Activated CD8-positive, alpha-beta T cell treated with anti-CD3 and anti-CD28 coated beads for 36 hours (primary cell): ENCODE data around the gene RNF20. TPM values are rescaled to one million over a fixed set of nuclear protein-coding genes. Genes with fewer than 3 reads are reported as not detected.

Source experiments
- ATAC-seq: fragments of 200-7000 bp; cut with Tn5 transposase; one replicate; pipeline ENCODE4 v1.10.0; 2021; ENCODE audit warnings: mild to moderate bottlenecking, moderate library complexity
- CTCF ChIA-PET: fragments of 350-600 bp; sonication (Branson Sonifier 250); formaldehyde crosslinking; loops from one replicate; lab custom pipeline; 2021; ENCODE audit warnings: antibody characterized with exemption; lab: Charles Lee
- POLR2A ChIA-PET: fragments of 350-600 bp; sonication (Branson Sonifier 250); formaldehyde crosslinking; loops from one replicate; lab custom pipeline; 2021; ENCODE audit warnings: antibody characterized with exemption; lab: Charles Lee
- DNase-seq: peaks from one replicate; pipeline ENCODE4 v3.0.0-alpha.2; 2020
- H3K27ac Mint-ChIP-seq: one replicate; pipeline ENCODE4 v1.8.0; 2021; ENCODE audit warnings: mild to moderate bottlenecking, mixed read lengths
- H3K27me3 Mint-ChIP-seq: one replicate; pipeline ENCODE4 v1.8.0; 2021; ENCODE audit warnings: mixed read lengths
- H3K36me3 Mint-ChIP-seq: one replicate; pipeline ENCODE4 v1.8.0; 2021; ENCODE audit warnings: low read depth, mixed read lengths
- H3K4me1 Mint-ChIP-seq: one replicate; pipeline ENCODE4 v1.8.0; 2021; ENCODE audit warnings: low read depth, mixed read lengths
- H3K4me3 Mint-ChIP-seq: one replicate; pipeline ENCODE4 v1.8.0; 2021; ENCODE audit warnings: mild to moderate bottlenecking, moderate library complexity, mixed read lengths
- H3K9me3 Mint-ChIP-seq: one replicate; pipeline ENCODE4 v1.8.0; 2021; ENCODE audit warnings: mixed read lengths
- CTCF ChIP-seq: fragments of 200-600 bp; IDR thresholded peaks from one replicate; pipeline ENCODE4 v1.8.0; 2022; ENCODE audit warnings: antibody characterized with exemption, mild to moderate bottlenecking
- intact Hi-C: fragments of 100-400 bp; cut with micrococcal nuclease; formaldehyde crosslinking; loops from one replicate; pipeline ENCODE4 v1.10.0; 2022
- total RNA-seq, 2 experiments: library from RNA; stranded (reverse); gene quantifications; one replicate each; pipeline ENCODE4 v1.2.3, GENCODE V29; 2021

Gene RNF20
- total RNA-seq, 2 experiments from 2014 or later, result 30.6 to 39.1 TPM

- H3K27me3 Mint-ChIP-seq, result no peaks in the 10 kb centered on the region
These were observed 58.3 kb downstream of the RNF20 start for GRCh38 chr9:101591787-101592446.

DNA sequence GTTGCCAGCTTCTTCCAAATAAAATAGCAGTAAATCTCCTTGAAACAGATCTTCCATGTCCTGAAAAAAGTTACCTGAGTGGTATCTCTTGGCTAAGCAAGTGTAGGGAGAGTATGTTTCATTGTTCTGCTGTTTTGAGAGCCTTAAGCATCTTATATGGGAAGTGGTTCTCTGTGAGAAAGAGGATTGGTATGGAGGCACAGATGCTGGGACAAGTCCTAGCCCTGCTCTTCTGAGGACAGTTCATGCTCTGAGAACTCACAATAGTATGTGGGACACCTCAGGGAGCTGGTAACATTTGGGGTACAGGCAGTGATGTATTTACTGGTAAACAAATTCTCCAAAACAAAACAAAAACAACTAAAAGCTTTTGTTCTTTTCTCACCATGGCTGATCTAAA is 59.1 kb downstream of the RNF20 start:
- Mint-ChIP-seq H3K27me3 (no peaks in the 10 kb centered on the region), H3K36me3 (no peaks in the 10 kb centered on the region), H3K4me3 (no peak overlapping the region), H3K9me3 (no peaks in the 10 kb centered on the region), H3K4me1 (no peaks in the 10 kb centered on the region), H3K27ac (no peak overlapping the region)
- intact Hi-C loops, result no loop called here
- ATAC-seq (no peak), DNase-seq (no peak)
- TF ChIP-seq CTCF, result no peak
- POLR2A ChIA-PET, result no interaction called here
- CTCF ChIA-PET, result interaction anchor here (1.1 kb wide), 1 partner anchor 9 kb away, joined by 4 read pairs; no protein-coding TSS in a partner anchor

More at GRCh38 chr9:101591787-101592446, 58.3 kb downstream of the RNF20 start:
- H3K36me3 Mint-ChIP-seq, result no peaks in the 10 kb centered on the region
- H3K4me3 Mint-ChIP-seq, result no peak overlapping the region
- POLR2A ChIA-PET, result no interaction called here
- intact Hi-C loops, result no loop called here
- TF ChIP-seq CTCF, result no peak
- DNase-seq, result no peak
- no peak overlapping the region for H3K27ac Mint-ChIP-seq
- H3K9me3 Mint-ChIP-seq, result no peaks in the 10 kb centered on the region
- no peak for ATAC-seq
- H3K4me1 Mint-ChIP-seq, result no peaks in the 10 kb centered on the region
- CTCF ChIA-PET, result interaction anchor here (1.1 kb wide), 1 partner anchor 10 kb away, joined by 4 read pairs; no protein-coding TSS in a partner anchor

DNA sequence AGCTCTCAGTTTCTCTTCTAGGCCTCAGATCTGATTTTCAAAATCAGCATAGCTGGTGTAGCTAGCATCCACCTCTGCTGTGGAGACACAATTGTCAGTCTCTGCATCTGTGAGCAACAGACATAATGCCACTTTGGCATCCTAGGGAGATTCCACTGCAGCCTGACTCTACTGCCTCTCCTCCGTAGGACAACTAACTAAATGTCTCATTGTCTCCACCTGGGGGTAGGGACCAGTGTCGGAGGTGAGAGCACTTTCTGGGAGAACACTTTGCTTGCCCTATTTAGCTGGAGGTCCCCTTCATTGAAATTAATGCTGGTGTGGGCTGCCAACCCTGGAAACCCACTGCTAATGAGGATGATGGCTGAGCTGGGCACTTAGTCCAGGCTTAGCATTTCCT is 59.7 kb downstream of the RNF20 start:
- no peak for DNase-seq
- intact Hi-C loops, result no loop called here
- H3K27me3 Mint-ChIP-seq, result no peaks in the 10 kb centered on the region
- H3K36me3 Mint-ChIP-seq, result no peaks in the 10 kb centered on the region
- TF ChIP-seq CTCF, result no peak
- no peak overlapping the region for H3K4me3 Mint-ChIP-seq
- no peak for ATAC-seq
- no peaks in the 10 kb centered on the region for H3K9me3 Mint-ChIP-seq
- ChIA-PET CTCF (no interaction called here), POLR2A (no interaction called here)
- H3K4me1 Mint-ChIP-seq, result no peaks in the 10 kb centered on the region
- no peak overlapping the region for H3K27ac Mint-ChIP-seq

DNA sequence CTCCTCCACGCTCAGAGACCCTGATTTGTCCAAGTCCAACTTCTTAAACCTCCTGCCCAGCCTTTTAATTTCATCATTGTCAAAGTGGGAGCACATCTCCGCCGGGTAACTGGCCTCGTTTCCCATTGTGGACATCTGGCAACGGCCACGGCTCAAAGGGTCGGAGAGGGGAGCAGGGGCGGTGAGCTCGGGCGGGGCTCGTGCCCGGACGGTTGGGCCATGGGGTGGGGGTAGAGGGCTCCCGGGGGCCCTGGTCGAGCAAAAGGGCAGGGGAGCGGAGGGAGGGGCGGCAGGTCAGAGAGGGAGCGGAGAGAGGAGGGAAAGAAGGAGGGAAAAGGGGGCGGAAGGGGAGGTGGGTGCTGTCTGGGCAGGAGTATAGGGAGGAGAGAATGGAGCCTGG is 61.1 kb downstream of the RNF20 start, which contains the start of gene PPP3R2:
TSS of gene PPP3R2 (minus strand) at position 174 of the 400 bp plus-strand sequence. CDS start at position 126, 48 bp downstream.
- ATAC-seq (no peak), DNase-seq (no peak)
- CTCF ChIA-PET, result no interaction called here

More for the DNA sequence above, 61.1 kb downstream of the RNF20 start, which contains the start of gene PPP3R2:
- Mint-ChIP-seq H3K4me3 (no peak within 1 kb of the TSS), H3K27me3 (no peaks in the 10 kb centered on the region), H3K27ac (no peak within 1 kb of the TSS), H3K9me3 (no peaks in the 10 kb centered on the region), H3K4me1 (no peaks in the 10 kb centered on the region), H3K36me3 (no peaks in the 10 kb centered on the region)
- POLR2A ChIA-PET, result no interaction called here
- intact Hi-C loops, result no loop called here
- no peak for TF ChIP-seq CTCF
